ENCODE results near the gene SLC6A1.

The SLC6A1 gene

DNA sequence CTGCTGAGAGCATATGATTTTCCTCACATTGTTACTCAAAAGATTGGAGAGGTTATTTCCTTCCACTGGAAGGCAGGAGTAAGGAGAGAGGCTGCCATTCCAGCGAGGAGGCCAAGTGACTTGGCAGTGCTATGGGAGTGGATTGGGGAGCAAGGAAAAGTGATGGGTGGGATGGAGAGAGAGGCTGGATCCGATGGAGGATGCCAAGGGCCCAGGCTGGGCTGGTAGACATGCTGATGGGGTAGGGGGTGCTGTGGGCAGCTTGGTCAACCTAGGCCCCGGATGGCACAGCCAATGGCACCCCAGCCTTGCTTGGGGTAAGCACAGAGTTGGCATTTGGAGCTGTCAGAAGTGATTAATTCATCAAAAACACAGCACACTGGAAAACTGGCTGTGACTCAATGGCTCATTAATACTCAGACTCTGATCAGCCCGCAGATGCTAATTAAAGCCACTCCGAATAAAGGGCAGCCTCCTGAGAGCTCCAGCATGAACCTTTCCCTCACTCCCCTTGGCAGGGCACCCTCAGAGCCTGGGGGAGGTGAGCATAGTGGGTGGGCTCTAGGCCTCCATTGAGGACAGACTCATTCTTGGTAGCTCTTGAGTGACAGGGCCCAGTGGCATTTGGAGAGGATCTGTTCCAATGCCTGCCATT, 22.1 kb upstream of the SLC6A1 start:
- no peak for DNase-seq (ENCODE audit: low spot score)

DNA sequence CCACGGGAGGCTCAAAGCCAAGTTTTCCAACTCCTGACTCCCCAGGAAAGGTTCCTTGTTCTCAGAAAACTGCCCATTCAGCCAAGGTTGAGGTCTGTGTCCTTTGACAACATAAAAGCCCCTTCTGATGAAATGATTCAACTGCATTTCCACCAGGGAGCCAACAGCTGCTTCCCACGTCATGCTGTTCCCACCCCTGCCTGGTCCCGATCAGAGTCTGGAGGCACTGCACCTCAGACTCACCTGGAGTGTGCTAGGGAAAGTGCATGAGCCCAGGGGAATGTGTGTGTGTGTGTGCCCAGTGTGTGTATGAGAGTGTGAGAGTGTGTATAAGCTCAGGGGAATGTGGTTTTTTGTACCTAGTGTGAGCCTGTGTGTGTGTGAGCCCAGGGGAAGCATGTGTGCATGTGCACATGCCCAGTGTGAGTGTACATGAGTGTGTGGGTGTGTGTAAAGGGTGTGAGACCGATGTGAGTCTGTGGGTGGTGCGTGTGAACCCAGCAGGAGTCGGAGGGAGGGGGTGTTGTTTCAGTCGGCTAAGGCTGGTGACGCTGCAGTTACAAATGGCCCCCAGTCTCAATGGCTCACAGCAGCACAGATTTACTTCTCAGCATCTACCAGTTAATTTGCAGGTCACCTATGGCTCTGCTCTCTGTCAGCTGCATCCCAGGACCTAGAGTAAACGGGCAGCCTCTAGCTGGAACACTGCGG, 20.3 kb upstream of the SLC6A1 start:
- no peak for DNase-seq (ENCODE audit: low spot score)

DNA sequence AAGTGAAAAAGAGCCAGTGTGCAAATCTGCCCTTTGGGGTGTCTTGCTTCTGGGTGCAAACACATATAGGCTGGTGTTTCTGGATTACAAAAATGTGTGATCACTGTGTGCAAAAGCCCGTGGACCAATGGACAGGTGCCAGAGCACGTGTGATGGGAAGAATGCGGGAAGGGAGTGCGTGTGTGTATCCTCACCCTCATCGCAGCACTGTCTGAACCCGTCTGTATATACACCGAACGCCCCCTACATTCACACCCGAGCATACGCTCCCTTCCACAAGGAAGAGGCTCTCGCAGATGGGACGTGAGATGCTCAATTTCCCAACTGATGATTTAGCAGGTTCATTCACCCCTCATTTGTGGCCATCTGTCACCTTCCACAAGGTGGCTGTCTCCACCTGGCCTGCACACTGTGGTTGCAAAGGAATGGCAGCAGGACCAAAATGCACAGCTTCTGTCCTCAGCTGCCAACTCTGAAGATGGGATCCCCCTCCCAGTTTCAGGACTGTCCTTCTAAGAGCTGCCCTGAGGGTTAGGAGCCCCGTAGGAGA, 19.4 kb upstream of the SLC6A1 start:
- no peak for DNase-seq (ENCODE audit: low spot score)

GRCh38 chr3:10974131-10974530, 18.4 kb upstream of the SLC6A1 start:
- DNase-seq (ENCODE audit: low spot score): no peak

GRCh38 chr3:10974746-10975375, 17.7 kb upstream of the SLC6A1 start:
- no peak for DNase-seq (ENCODE audit: low spot score)

DNA sequence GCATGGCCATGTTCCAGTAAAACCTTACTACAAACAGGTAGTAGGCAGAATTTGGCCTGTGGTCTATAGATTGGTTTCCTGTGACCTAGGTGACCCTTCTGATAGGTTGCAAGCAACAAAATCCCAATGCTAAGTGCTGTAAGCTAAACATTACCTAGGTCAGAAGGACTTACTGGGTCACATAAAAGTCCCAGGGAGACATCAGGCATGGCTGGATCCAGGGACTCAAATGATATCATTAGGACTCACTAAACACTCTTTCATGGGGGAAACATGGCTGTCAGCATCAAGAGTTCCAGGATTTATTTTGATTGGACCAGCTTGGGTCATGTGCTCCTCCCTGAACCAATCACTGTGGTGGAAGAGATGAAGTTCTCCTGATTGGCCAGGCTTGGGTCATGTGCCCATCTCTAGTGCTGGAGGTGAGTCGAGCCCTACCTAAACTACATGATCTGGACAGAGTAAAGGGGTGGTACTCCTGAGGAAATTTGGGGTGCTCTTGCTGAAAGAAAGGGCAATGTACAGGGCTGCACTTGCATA, 16.8 kb upstream of the SLC6A1 start:
- DNase-seq (ENCODE audit: low spot score): no peak

DNA sequence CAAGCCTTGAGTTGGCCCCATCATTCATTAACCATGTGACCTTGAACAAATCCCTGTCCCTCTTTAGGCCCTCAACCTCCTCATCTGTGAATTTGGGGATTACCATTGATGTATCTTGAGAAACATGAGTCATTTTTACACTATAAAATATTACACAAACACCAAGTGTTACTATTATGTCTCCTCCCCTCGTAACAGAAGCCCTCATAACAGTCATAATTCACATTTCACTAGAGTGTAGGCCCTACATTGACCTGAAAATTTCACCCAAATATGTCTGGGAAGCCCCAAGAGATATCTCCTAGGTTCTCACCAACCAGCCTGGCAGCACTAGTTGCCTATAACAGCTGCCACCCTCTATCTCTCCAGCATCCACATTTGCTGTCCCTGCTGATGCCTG, 15.8 kb upstream of the SLC6A1 start:
- DNase-seq (ENCODE audit: low spot score): no peak

DNA sequence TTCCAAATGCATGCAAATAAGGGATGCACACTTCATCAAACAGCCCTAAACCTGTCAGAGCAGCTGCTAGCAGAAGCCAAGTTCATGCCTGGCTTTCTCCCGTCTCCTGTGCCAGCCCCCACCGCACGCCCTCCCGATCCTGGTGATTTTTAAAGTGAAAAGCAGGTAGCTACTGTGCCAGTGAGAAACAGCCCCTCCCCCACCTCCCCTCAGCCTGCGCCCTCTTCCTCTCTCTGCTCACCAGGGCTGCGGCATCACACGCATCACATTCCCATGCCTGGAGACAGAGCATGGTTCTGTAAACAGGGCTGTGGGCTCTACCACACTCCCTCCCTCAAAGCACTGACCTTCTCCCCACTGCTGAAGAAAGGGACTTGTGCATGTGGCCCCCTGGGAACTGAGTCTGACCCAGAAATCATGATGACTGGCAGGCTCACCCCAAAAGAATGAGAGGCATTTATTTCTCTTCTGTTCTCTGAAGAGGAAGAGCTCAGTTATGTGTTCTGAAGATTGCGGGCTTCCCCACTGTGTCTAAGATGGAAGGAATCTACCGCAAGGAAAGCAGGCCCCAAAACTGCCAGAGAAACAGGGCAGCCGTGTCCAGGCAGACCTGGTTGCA, 14.5 kb upstream of the SLC6A1 start:
- no peak for DNase-seq (ENCODE audit: low spot score)

DNA sequence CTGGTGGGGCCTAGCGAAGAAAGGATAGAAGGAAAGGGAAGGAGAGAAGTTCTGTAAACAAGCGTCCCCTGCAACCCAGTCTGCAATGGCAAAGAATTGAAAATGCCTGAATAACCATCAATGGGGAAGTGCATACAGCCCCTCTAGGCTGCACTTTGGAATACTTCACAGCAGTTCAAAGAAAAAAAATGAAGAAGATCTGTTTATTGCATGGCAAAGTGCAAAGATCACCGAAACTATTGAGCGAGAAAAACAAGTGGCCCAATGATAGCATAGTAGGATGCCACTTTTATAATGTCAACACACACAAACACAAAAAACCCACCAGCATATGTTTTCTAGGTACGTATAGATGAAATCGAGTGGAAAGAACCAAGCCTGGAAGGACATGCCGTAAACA, 13.6 kb upstream of the SLC6A1 start:
- no peak for DNase-seq (ENCODE audit: low spot score)

GRCh38 chr3:10980312-10980711, 12.2 kb upstream of the SLC6A1 start:
- DNase-seq (ENCODE audit: low spot score): no peak

DNA sequence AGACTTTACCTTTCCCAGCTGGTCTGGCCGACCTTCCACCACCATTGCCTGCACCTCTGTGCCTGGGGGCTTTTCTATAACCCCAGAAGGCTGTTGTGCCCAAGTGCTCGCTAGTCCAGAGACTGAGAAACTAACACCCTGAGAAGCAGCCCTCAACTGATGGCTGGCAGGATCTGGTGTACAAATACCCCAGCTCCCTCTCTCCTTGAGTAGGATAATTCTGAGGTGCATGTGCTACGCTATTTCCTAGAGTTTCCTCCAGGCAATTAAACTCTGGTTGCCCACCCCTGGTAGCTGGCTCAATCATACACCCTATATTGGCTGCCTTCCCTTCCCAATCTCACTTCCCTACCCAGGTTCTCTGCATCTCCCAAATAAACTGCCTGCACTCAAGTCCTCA, 11.5 kb upstream of the SLC6A1 start:
- no peak for DNase-seq (ENCODE audit: low spot score)

DNA sequence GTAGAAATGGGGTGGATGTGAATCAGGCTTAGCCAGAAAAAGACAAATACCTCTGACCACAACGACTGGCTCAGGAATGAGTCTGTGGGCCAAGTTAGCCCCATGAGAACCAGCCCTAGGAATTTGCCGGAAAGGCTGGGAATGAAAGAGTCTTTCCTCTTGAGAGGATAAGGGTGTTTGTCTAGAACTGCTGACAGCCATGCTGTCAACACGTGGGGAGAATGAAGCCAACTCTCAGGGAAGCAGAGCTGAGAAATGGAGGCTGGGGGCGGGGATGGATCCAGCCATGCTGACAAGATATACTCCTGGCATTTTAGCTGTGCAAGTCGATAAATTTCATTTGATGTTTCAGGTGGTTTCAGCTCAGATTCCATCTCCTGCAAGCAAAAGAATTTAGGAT, 10.6 kb upstream of the SLC6A1 start:
- DNase-seq (ENCODE audit: low spot score): no peak

GRCh38 chr3:10982782-10983181, 9.8 kb upstream of the SLC6A1 start:
- DNase-seq (ENCODE audit: low spot score): no peak

- DNase-seq (ENCODE audit: low spot score): peak; percentile 8
Measured at GRCh38 chr3:10983219-10983916, 9.2 kb upstream of the SLC6A1 start.

DNA sequence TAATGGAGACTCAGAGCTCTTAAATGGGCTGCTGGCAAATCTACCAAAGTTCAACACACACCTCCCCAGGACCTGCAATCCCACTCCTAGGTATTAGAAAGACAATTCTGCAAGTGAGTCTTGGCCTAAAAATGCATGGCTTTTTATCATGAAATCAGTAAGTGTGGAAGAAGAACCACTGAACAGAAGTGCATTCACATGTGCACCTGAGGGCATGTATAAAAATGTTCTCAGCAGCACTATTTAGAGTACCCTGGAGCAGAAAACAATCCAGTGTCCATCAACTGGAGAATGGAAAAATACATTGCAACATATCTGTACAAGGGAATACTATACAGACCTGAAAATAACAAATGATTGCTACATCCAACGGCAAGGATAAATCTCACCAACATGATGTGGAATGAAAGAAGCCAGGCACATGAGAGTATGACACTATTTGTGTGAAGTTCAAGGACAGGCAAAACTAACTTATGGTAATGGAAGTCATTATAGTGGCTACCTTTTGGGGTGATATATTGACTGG, 8.1 kb upstream of the SLC6A1 start:
- no peak for DNase-seq (ENCODE audit: low spot score)

- no peak for DNase-seq (ENCODE audit: low spot score)
Measured at GRCh38 chr3:10985181-10985580, 7.4 kb upstream of the SLC6A1 start.

DNA sequence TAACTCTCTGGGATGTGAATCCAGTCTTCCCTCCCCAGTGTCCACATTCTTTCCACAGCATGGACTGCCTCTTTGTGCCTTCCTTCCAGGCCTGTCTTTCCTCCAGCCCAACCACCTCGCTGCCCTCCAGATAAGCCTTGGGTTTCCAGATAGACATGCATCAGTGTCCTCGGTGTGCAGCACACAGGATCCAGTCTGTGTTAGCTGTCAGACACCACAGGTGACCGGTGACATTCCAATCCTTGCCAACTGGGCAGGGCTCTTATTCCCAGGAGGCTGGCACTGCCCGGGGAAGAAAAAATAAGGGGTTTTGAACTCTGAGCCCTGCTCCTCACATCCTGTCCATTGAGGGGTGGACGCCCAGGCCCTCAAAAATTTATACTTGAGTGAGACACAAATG, 6.0 kb upstream of the SLC6A1 start:
- no peak for DNase-seq (ENCODE audit: low spot score)

- DNase-seq (ENCODE audit: low spot score): no peak
Measured at GRCh38 chr3:10988001-10988665, 4.4 kb upstream of the SLC6A1 start.

DNA sequence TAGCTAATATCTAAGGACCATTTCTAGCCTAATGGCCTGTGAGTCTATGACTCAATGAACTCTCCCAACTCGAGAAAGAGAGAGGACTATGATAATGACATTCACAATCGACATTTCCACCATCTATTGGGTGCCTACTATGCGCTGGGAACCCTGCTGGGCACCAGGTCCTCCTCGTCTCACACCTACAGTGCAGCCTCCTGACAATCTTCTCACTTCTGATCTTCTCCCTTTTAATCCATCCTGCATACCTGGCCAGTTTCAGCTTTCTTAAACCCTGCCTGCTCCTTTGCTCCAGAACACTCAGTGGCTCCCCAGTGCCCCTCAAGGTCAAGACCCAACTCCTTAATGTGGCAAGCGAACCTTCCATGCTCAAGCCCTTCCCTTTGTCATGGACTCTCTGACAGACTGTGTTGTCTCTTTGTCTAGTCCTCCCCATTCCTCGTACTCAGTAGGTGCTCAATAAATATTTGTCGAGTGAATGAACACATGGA, 3.5 kb upstream of the SLC6A1 start:
- no peak for DNase-seq (ENCODE audit: low spot score)

DNA sequence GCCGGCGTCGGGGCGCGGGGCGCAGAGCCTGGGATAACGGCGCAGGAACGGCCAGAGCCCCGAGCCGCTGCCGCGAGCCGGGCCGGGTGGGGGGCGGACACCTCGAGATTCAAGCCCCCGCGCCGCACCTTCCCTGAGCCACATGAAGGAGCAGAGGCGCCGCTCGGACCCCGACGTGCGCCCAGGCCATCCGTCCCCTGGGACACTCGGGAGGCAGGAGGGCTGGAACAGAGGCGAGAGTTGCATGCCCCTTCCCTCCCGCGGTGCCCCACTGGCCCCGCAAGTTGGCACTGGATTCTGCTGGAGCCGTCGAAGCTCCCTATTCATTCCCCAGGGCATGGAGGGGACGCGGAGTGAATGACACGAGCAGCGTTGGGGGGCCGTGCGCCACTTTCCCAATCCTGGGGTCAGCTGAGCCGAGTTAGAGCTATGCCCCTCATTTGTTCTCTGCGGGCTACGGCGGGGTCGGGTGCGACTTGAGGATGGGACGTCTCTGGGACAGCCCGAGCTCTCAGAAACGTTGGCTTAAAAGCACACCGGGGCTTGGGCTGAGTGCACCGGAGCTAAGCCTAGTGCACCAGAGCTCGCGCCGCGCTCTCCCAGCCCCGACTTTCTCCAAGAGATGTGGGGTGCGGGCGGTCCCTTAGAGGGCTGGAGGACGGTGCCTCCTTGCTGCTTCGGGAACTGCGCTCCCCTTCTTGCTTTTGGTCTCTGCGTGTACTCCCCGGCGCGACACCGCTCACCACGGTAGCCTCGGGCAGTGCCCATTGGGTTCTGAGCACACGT, 588 bp downstream of the SLC6A1 start:
- DNase-seq (ENCODE audit: low spot score): no peak

Measured in CD4-positive, alpha-beta T cell treated with Interleukin-15 for 4 hours (primary cell).